Adrenal gland (tissue), 12 donors: Measurements from ENCODE around the gene IFI27L1. TPM values are rescaled to one million over a fixed set of nuclear protein-coding genes. Genes with fewer than 3 reads are reported as not detected.

Source experiments
- DNase-seq, 7 donors: peaks; one replicate each; pipeline ENCODE4 v3.0.0-alpha.2; 2019 to 2020
- H3K27ac ChIP-seq, 5 donors: fragments of 200-600 bp; sonication (generic) in 4 of 5; 1 replicate in 3 of 5; 2 replicates in 2 of 5; pipeline versions ENCODE4 v1.5.1 to v1.8.0; 2016 to 2020; ENCODE audit warnings: mild to moderate bottlenecking in 1 of 5
- H3K27me3 ChIP-seq: fragments of 200-600 bp; 2 replicates; pipeline ENCODE4 v1.8.0; 2021
- H3K36me3 ChIP-seq, 2 donors: fragments of 200-600 bp; replicated peaks in 1 of 2; 1 replicate in 1 of 2; 2 replicates in 1 of 2; pipeline versions ENCODE4 v1.5.1 to v1.8.0; 2018 to 2022
- H3K4me1 ChIP-seq, 2 donors: fragments of 200-600 bp; replicated peaks in 1 of 2; 1 replicate in 1 of 2; 2 replicates in 1 of 2; pipeline versions ENCODE4 v1.5.1 to v1.8.0; 2018 to 2021
- H3K4me3 ChIP-seq, 4 donors: fragments of 200-600 bp; sonication (generic) in 3 of 4; one replicate each; pipeline ENCODE4 v1.5.1; 2016 to 2018
- H3K9me3 ChIP-seq, 3 donors: fragments of 200-600 bp; sonication (generic) in 1 of 3; replicated peaks in 1 of 3; 1 replicate in 2 of 3; 2 replicates in 1 of 3; pipeline versions ENCODE4 v1.5.1 to v1.8.0; 2016 to 2021
- POLR2A ChIP-seq, 2 donors: fragments of 450-650 bp; IDR thresholded peaks; one replicate each; pipeline ENCODE4 v1.6.1; 2017; ENCODE audit warnings: antibody characterized with exemption in 2 of 2, mild to moderate bottlenecking in 2 of 2, moderate library complexity in 1 of 2
- WGBS, 4 donors: extraction: QIAGEN DNeasy Blood & Tissue Kit in 2 of 4; methylation state at CpG; one replicate each; pipeline versions ENCODE4 v1.1.5 to v1.1.7; 2013 to 2017; 5-methylcytosine and 5-hydroxymethylcytosine counted together
- intact Hi-C, 2 donors: fragments of 100-400 bp; cut with DNase I; formaldehyde crosslinking; loops; one replicate each; pipeline versions ENCODE4 v1.14.1 to v1.15.0; 2022 to 2023
- polyA plus RNA-seq, 3 donors: library from polyadenylated mRNA; stranded (reverse); fragments of 200-250 nt in 2 of 3; fragments of 350-450 nt in 1 of 3; fragmentation: Illumina TruSeq in 1 of 3; extraction: RNeasy Lipid Tissue Mini Kit (QIAGEN cat#74804) in 1 of 3; gene quantifications; one replicate each; pipeline ENCODE4 v1.2.3, GENCODE V29; 2013 to 2014
- total RNA-seq, 9 donors: library from RNA; depleted of rRNA in 4 of 9; stranded (reverse); fragments of >200 nt in 4 of 9; fragments of 120-200 nt in 1 of 9; fragmentation: NEBNext Ultra II Directional in 1 of 9; extraction: Animal tissue kit (Norgen Biotek cat#: 25700) in 1 of 9; gene quantifications; one replicate each; pipeline versions ENCODE4 v1.1.0 to v1.2.4, GENCODE V29; 2013 to 2023
- TF ChIP-seq, protein P1 (sequence below), 6 experiments: fragments of 450-650 bp in 4 of 6; fragments of 200-600 bp in 2 of 6; sonication (generic) in 1 of 6; IDR thresholded peaks; 1 replicate in 5 of 6; 2 replicates in 1 of 6; pipeline versions ENCODE4 v1.5.1 to v1.8.0; 2016 to 2021; ENCODE audit warnings: antibody characterized with exemption in 6 of 6, mild to moderate bottlenecking in 2 of 6, moderate library complexity in 1 of 6
- donor health status: healthy with polysubstance abuse.
- donor health status: Bipolar disorder and iron deficiency.
- donor health status: DM: yes; HTN: yes; CAD: no.
- donor health status: DM: no; HTN: no; CAD: no.
- donor health status: DM: no; HTN: no; CAD: no.
- donor health status: DM: yes; HTN: yes; CAD: no.

Gene IFI27L1
- total and polyA plus RNA-seq, 12 donors: 39.7 to 233 (median 68.7) TPM

DNA sequence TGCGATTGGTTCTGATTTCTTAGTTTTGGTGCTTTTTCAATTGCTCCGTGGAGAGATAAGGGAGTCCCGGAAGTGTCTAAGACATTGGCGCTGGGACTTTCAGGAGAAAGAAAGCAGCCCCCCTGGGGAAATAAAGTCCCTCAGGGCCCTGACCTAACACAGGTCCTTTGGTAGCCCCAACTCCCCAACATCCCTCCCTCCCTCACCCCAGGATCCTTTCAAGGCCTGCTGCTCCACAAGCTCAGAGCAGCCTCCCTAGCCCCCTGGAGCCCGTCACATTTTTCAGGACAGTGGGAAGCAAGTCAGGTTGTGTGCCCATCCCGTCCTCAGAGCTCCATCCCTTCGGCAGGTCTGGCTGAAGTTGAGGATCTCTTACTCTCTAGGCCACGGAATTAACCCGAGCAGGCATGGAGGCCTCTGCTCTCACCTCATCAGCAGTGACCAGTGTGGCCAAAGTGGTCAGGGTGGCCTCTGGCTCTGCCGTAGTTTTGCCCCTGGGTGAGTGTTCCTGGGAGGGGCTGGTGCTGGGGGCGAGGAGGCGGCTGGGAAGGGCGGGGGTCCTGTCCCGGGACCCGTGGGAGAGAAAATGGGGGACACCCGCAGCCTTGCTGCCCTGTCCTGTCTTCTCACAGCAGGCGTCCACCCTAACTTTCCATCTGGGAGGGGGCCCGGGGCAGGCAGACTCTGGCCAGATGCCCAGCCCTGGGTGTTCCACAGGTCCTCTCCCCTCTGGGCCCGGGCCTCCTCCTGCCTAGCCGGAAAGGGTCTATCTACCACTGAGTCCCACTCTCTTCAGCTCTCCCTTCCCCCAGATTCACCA is 30.4 kb downstream of the IFI27L1 start:
- Histone ChIP-seq H3K27me3 (no peaks in the 10 kb centered on the region), H3K36me3 (no peaks in the 10 kb centered on the region), H3K4me1 (peaks cover 53% of the 10 kb centered on the region in 2 donors), H3K27ac (peak overlapping the region in 4 of 5 donors; percentile 63 to 97 (median 96)), H3K4me3 (peak overlapping the region in 1 of 4 donors; percentile 50), H3K9me3 (no peaks in the 10 kb centered on the region)
- TF ChIP-seq, protein P1, sequence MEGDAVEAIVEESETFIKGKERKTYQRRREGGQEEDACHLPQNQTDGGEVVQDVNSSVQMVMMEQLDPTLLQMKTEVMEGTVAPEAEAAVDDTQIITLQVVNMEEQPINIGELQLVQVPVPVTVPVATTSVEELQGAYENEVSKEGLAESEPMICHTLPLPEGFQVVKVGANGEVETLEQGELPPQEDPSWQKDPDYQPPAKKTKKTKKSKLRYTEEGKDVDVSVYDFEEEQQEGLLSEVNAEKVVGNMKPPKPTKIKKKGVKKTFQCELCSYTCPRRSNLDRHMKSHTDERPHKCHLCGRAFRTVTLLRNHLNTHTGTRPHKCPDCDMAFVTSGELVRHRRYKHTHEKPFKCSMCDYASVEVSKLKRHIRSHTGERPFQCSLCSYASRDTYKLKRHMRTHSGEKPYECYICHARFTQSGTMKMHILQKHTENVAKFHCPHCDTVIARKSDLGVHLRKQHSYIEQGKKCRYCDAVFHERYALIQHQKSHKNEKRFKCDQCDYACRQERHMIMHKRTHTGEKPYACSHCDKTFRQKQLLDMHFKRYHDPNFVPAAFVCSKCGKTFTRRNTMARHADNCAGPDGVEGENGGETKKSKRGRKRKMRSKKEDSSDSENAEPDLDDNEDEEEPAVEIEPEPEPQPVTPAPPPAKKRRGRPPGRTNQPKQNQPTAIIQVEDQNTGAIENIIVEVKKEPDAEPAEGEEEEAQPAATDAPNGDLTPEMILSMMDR (IDR thresholded peaks at IDR 0.05): no peak
- TF ChIP-seq POLR2A (IDR thresholded peaks at IDR 0.05): no peak
- peak in 1 of 7 donors; percentile 55 for DNase-seq
- intact Hi-C loops: no loop called here
- 69 to 80% (median 76%) methylated on average over 13 to 20 of the region's 20 CpGs for WGBS, 4 donors

DNA sequence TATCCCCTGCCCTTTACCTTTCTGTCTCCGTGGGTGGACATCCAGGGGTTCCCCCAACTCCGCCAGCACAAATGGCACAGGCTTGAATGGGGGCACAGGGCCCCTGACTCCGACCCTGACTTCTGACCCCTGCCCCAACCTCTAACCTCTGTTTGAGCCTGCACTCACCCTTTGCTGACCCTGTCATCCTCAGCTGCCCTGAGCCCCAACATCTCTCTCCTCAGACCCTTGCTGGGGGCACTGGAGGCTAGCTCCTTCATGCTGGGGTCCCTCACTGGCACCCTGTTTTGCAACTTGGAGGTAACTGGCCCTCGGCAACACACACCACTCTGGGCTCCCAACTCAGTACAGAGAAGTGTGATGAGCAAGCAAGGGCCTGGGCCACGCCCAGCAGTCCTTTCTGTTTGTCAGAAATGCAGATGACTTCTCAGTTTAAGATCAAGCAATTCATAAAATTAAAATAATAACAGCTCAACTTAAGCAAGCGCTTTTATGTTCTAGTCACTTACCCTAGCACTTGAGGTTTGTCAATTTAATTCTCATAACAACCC is 31.5 kb downstream of the IFI27L1 start:
- DNase-seq: peak in 3 of 7 donors; percentile 14 to 54 (median 20)
- intact Hi-C loops: no loop called here
- Histone ChIP-seq H3K27ac (peak overlapping the region in 4 of 5 donors; percentile 58 to 96 (median 72)), H3K4me3 (peak overlapping the region in 1 of 4 donors; percentile 50), H3K4me1 (peaks cover 53% of the 10 kb centered on the region in 2 donors), H3K27me3 (no peaks in the 10 kb centered on the region), H3K36me3 (no peaks in the 10 kb centered on the region), H3K9me3 (no peaks in the 10 kb centered on the region)
- WGBS, 4 donors: 74 to 81% (median 79%) methylated on average over 6 of the region's 6 CpGs
- TF ChIP-seq POLR2A (IDR thresholded peaks at IDR 0.05): no peak
- TF ChIP-seq, protein P1 (IDR thresholded peaks at IDR 0.05): no peak

DNA sequence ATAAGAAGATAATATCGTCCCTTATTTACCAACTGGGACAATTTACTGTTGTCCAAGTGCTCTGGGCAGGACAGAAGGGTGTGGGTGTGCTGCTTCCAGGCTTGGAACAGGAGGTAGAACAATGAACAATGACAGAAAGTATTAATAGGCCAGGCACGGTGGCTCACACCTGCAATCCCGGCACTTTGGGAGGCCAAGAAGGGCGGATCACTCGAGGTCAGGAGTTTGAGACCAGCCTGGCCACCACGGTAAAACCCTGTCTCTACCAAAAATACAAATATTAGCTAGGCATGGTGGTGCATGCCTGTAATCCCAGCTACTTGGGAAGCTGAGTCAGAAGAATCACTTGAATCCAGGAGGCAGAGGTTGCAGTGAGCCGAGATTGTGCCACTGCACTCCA is 32.0 kb downstream of the IFI27L1 start:
- H3K27ac ChIP-seq: peak overlapping the region in 4 of 5 donors; percentile 58 to 96 (median 72)
- peaks cover 53% of the 10 kb centered on the region in 2 donors for H3K4me1 ChIP-seq

DNA sequence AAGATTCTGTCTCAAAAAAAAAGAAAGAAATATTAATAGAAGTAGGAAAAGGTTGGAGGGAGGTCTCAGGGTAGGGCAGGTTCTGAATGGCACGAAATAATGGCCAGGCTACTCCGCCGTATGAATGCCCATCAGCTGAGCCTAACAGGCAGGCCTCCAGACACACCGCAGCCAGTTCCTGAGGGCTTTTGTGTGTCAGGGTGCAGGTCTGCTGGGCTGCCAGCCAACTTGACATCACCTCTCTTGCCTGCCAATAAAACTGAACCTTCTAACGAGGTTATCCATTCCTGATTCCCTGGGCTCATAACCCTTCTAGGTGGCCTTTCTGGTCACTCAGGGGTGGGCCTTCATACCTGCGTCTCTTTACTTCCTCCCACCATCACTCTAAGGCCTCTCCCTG is 32.4 kb downstream of the IFI27L1 start:
- no peaks in the 10 kb centered on the region for H3K9me3 ChIP-seq
- TF ChIP-seq, protein P1 (IDR thresholded peaks at IDR 0.05): no peak
- TF ChIP-seq POLR2A (IDR thresholded peaks at IDR 0.05): peak in 1 of 2 donors; percentile 28
- peaks cover 53% of the 10 kb centered on the region in 2 donors for H3K4me1 ChIP-seq
- no peaks in the 10 kb centered on the region for H3K36me3 ChIP-seq
- WGBS, 4 donors: 23 to 43% (median 36%) methylated on average over 6 of the region's 6 CpGs
- H3K27ac ChIP-seq: peak overlapping the region in 4 of 5 donors; percentile 58 to 96 (median 72)
- H3K4me3 ChIP-seq: no peak overlapping the region
- DNase-seq: peak; percentile 75 to 95 (median 81)
- intact Hi-C loops: no loop called here
- H3K27me3 ChIP-seq: no peaks in the 10 kb centered on the region

More for the DNA sequence above, 32.0 kb downstream of the IFI27L1 start:
- Histone ChIP-seq H3K27me3 (no peaks in the 10 kb centered on the region), H3K4me3 (peak overlapping the region in 1 of 4 donors; percentile 50), H3K9me3 (no peaks in the 10 kb centered on the region), H3K36me3 (no peaks in the 10 kb centered on the region)
- TF ChIP-seq, protein P1 (IDR thresholded peaks at IDR 0.05): no peak
- TF ChIP-seq POLR2A (IDR thresholded peaks at IDR 0.05): no peak
- peak in 2 of 7 donors; percentile 12 to 48 for DNase-seq
- WGBS, 4 donors: 54 to 68% (median 64%) methylated on average over 7 of the region's 7 CpGs
- intact Hi-C loops: no loop called here
